ENCODE results near the gene KRTAP22-2. TPM values are rescaled to one million over a fixed set of nuclear protein-coding genes. Genes with fewer than 3 reads are reported as not detected.

The KRTAP22-2 gene
- total and polyA plus RNA-seq, 2 donors (not counting 3 experiments of a cell fraction or from before 2014, with no cell fraction given): not detected

GRCh38 chr21:30634906-30635305 lies 44.7 kb upstream of the KRTAP22-2 start, which contains the start of gene KRTAP20-2:
TSS of gene KRTAP20-2 (plus strand) at chr21:30635206. CDS start at chr21:30635264, 58 bp downstream.
- CTCF ChIA-PET: no interaction called here
- BruUV-seq (replicated peaks): no TSS peak
- H3K27ac ChIP-seq (ENCODE audit: insufficient read depth, low read depth, low read length): no peak within 1 kb of the TSS
- H3K9ac ChIP-seq (replicated peaks; ENCODE audit: extremely low read depth, insufficient read depth, low read length): no peak within 1 kb of the TSS
- no peaks in the 10 kb centered on the region for H3K79me2 ChIP-seq (ENCODE audit: control insufficient read depth, insufficient read depth, low read length)
- no peaks in the 10 kb centered on the region for H3K9me1 ChIP-seq (replicated peaks; ENCODE audit: control insufficient read depth, extremely low read depth, insufficient read depth, low read length)
- intact Hi-C loops (cut with micrococcal nuclease) (no loop called here), dilution Hi-C loops (cut with MboI; ENCODE audit: extremely low pct_ligation_motif_present, low sequenced_read_pairs) (no loop called here)
- no peaks in the 10 kb centered on the region for H4K20me1 ChIP-seq (replicated peaks; ENCODE audit: control insufficient read depth, extremely low read depth, insufficient read depth, low read length)
- peaks cover 7% of the 10 kb centered on the region for H3K9me3 ChIP-seq (replicated peaks; ENCODE audit: control insufficient read depth, insufficient read depth, low read length)
- no peak within 1 kb of the TSS for H3K4me2 ChIP-seq (ENCODE audit: insufficient read depth, low read length)
- H2AFZ ChIP-seq (ENCODE audit: low read depth, low read length): no peak within 1 kb of the TSS
- no peak for TF ChIP-seq POLR2A (IDR thresholded peaks at IDR 0.05; ENCODE audit: low read depth, low read length)
- TF ChIP-seq POLR2AphosphoS5 (IDR thresholded peaks at IDR 0.05; ENCODE audit: insufficient read depth, low read depth, low read length): no peak
- TF ChIP-seq GATA2 (IDR thresholded peaks at IDR 0.05; ENCODE audit: insufficient read depth, insufficient read length, low read depth, low read length): no peak
- TF ChIP-seq, protein P1, sequence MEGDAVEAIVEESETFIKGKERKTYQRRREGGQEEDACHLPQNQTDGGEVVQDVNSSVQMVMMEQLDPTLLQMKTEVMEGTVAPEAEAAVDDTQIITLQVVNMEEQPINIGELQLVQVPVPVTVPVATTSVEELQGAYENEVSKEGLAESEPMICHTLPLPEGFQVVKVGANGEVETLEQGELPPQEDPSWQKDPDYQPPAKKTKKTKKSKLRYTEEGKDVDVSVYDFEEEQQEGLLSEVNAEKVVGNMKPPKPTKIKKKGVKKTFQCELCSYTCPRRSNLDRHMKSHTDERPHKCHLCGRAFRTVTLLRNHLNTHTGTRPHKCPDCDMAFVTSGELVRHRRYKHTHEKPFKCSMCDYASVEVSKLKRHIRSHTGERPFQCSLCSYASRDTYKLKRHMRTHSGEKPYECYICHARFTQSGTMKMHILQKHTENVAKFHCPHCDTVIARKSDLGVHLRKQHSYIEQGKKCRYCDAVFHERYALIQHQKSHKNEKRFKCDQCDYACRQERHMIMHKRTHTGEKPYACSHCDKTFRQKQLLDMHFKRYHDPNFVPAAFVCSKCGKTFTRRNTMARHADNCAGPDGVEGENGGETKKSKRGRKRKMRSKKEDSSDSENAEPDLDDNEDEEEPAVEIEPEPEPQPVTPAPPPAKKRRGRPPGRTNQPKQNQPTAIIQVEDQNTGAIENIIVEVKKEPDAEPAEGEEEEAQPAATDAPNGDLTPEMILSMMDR (IDR thresholded peaks at IDR 0.05; ENCODE audit: extremely low read depth in 1 of 2, insufficient read depth in 1 of 2, low read depth in 1 of 2, low read length in 2 of 2): no peak
- no peak for TF ChIP-seq FOS (IDR thresholded peaks at IDR 0.05; ENCODE audit: borderline replicate concordance, insufficient read depth, low read length)
- TF ChIP-seq, protein P2, sequence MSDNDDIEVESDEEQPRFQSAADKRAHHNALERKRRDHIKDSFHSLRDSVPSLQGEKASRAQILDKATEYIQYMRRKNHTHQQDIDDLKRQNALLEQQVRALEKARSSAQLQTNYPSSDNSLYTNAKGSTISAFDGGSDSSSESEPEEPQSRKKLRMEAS (IDR thresholded peaks at IDR 0.05; ENCODE audit: insufficient read depth, insufficient read length): no peak
- TF ChIP-seq MYC (IDR thresholded peaks at IDR 0.05; ENCODE audit: low read depth, low read length): no peak
- TF ChIP-seq JUN (IDR thresholded peaks at IDR 0.05; ENCODE audit: borderline replicate concordance, insufficient read depth, insufficient read length, low read depth): no peak
- TF ChIP-seq EZH2 (IDR thresholded peaks at IDR 0.05; ENCODE audit: borderline replicate concordance, low read depth, low read length, severe bottlenecking): no peak
- DNase-seq (ENCODE audit: low read depth, low spot score): no peak
- no peaks in the 10 kb centered on the region for H3K27me3 ChIP-seq (ENCODE audit: control insufficient read depth in 2 of 2, insufficient read depth in 2 of 2, low read length in 2 of 2)
- no peak within 1 kb of the TSS for H3K4me3 ChIP-seq (replicated peaks in 1 of 3; ENCODE audit: insufficient read depth in 1 of 3, low read depth in 1 of 3, low read length in 3 of 3)
- H3K36me3 ChIP-seq (ENCODE audit: control insufficient read depth in 2 of 2, extremely low read depth in 1 of 2, insufficient read depth in 2 of 2, low read length in 2 of 2): no peaks in the 10 kb centered on the region
- FAIRE-seq: no peak
- POLR2A ChIA-PET: no interaction called here
- no peaks in the 10 kb centered on the region for H3K4me1 ChIP-seq (ENCODE audit: control insufficient read depth, extremely low read depth, insufficient read depth, low read length)
